HUES48 (cell line): ENCODE data around the gene MAT2A.

ENCODE experiments used
- H3K27ac ChIP-seq: one replicate; pipeline ENCODE4 v1.7.0; 2013; ENCODE audit warnings: low read depth, low read length, inconsistent platforms
- H3K27me3 ChIP-seq: 2 replicates; pipeline ENCODE4 v1.6.1; 2013; ENCODE audit warnings: mild to moderate bottlenecking, low read length; ENCODE audit not compliant: control insufficient read depth, insufficient read depth
- H3K36me3 ChIP-seq: 2 replicates; pipeline ENCODE4 v1.6.1; 2013; ENCODE audit warnings: low read length; ENCODE audit not compliant: control insufficient read depth, insufficient read depth
- H3K4me1 ChIP-seq: 2 replicates; pipeline ENCODE4 v1.6.1; 2013; ENCODE audit warnings: mild to moderate bottlenecking, low read length; ENCODE audit not compliant: control insufficient read depth, insufficient read depth
- H3K4me3 ChIP-seq: 2 replicates; pipeline ENCODE4 v1.5.1; 2013; ENCODE audit warnings: mild to moderate bottlenecking, low read depth, low read length
- H3K9ac ChIP-seq: 2 replicates; pipeline ENCODE4 v1.6.1; 2013; ENCODE audit warnings: mild to moderate bottlenecking, low read depth, low read length, moderate library complexity
- H3K9me3 ChIP-seq: 2 replicates; pipeline ENCODE4 v1.6.1; 2013; ENCODE audit warnings: low read length; ENCODE audit not compliant: control insufficient read depth, insufficient read depth

MAT2A gene

GRCh38 chr2:85593023-85593422 is 54.1 kb downstream of the MAT2A start:
- H3K27ac ChIP-seq = no peak overlapping the region

More at GRCh38 chr2:85593023-85593422, 54.1 kb downstream of the MAT2A start:
- Histone ChIP-seq H3K4me1 (peaks cover 3% of the 10 kb centered on the region; the same call in 1 of the 2 replicates), H3K27me3 (no peaks in the 10 kb centered on the region), H3K9me3 (no peaks in the 10 kb centered on the region), H3K36me3 (peaks cover 14% of the 10 kb centered on the region), H3K9ac (no peak overlapping the region), H3K4me3 (no peak overlapping the region)
